ENCODE data around the gene HMGB4. TPM values are rescaled to one million over a fixed set of nuclear protein-coding genes. Genes with fewer than 3 reads are reported as not detected.
A peak's percentile ranks its signal among the peaks of the same experiment; 100 is the strongest.

Gene HMGB4
- total RNA-seq, 1 donor from 2014 or later: not detected

GRCh38 chr1:33823830-33824229, 40.0 kb upstream of the HMGB4 start:
- H3K4me1 ChIP-seq: no peaks in the 10 kb centered on the region
- H3K36me3 ChIP-seq: no peaks in the 10 kb centered on the region
- H3K27me3 ChIP-seq: no peaks in the 10 kb centered on the region
- H3K4me3 ChIP-seq: no peak overlapping the region
- H3K9me3 ChIP-seq: no peaks in the 10 kb centered on the region
- H3K27ac ChIP-seq: no peak overlapping the region
- intact Hi-C loops (cut with DNase I): no loop called here
- TF ChIP-seq, protein P1, sequence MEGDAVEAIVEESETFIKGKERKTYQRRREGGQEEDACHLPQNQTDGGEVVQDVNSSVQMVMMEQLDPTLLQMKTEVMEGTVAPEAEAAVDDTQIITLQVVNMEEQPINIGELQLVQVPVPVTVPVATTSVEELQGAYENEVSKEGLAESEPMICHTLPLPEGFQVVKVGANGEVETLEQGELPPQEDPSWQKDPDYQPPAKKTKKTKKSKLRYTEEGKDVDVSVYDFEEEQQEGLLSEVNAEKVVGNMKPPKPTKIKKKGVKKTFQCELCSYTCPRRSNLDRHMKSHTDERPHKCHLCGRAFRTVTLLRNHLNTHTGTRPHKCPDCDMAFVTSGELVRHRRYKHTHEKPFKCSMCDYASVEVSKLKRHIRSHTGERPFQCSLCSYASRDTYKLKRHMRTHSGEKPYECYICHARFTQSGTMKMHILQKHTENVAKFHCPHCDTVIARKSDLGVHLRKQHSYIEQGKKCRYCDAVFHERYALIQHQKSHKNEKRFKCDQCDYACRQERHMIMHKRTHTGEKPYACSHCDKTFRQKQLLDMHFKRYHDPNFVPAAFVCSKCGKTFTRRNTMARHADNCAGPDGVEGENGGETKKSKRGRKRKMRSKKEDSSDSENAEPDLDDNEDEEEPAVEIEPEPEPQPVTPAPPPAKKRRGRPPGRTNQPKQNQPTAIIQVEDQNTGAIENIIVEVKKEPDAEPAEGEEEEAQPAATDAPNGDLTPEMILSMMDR (IDR thresholded peaks at IDR 0.05): no peak
- TF ChIP-seq POLR2AphosphoS5 (IDR thresholded peaks at IDR 0.05; ENCODE audit: insufficient read depth in 1 of 2, low read depth in 1 of 2) (no peak), POLR2A (IDR thresholded peaks at IDR 0.05) (no peak)
- peak in 1 of 2 donors; percentile 18 for DNase-seq (ENCODE audit: extremely low spot score in 2 of 2)

DNA sequence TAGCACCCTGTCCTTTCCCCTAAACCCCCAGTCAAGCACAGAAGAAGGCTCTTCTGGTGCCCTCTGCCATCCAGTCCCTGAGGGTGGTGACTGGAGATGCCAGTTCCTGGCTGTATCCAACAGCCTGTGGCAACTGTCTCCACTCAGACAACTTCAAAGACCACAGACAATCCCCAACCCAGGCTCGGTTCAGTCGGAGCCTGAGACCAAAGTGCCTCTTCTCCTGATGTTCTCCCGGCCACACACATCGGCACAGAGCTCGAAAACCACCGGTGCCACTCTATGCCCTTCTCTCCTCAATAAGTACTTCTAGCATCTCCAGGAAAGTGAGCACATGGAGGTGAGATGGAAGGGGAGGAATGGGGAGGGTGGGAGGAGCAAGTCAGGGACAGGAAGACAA, 39.6 kb upstream of the HMGB4 start:
- Histone ChIP-seq H3K9me3 (no peaks in the 10 kb centered on the region), H3K4me1 (no peaks in the 10 kb centered on the region), H3K36me3 (no peaks in the 10 kb centered on the region), H3K4me3 (no peak overlapping the region), H3K27ac (no peak overlapping the region), H3K27me3 (no peaks in the 10 kb centered on the region)
- intact Hi-C loops (cut with DNase I): no loop called here
- TF ChIP-seq POLR2A (IDR thresholded peaks at IDR 0.05): no peak
- TF ChIP-seq, protein P1 (IDR thresholded peaks at IDR 0.05): no peak
- peak; percentile 62 to 70 for DNase-seq (ENCODE audit: extremely low spot score in 2 of 2)

DNA sequence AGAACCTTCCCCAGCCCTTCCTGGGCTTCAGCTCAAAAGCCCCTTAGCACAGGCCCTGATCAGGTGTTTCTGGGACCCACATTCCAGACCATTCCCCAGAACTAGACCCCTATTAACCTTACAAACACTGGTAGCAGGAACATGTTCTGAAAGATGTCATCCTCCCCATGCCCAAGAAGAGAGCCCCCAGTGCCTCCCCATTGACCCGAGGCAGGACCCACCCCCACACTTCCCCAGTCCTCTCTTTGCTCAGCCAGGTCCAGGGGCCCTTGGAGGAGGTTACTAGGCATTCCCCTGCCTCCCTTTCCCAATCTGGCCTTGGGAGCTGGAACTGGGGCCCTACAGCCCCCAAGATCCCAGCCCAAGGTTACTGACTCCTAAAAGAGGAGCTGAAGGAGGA, 38.9 kb upstream of the HMGB4 start:
- no peaks in the 10 kb centered on the region for H3K36me3 ChIP-seq
- no peaks in the 10 kb centered on the region for H3K27me3 ChIP-seq
- no peaks in the 10 kb centered on the region for H3K9me3 ChIP-seq

GRCh38 chr1:33825506-33825905, 38.4 kb upstream of the HMGB4 start:
- TF ChIP-seq, protein P1 (IDR thresholded peaks at IDR 0.05): no peak
- no peak for TF ChIP-seq POLR2AphosphoS5 (IDR thresholded peaks at IDR 0.05; ENCODE audit: insufficient read depth in 1 of 2, low read depth in 1 of 2)
- intact Hi-C loops (cut with DNase I): loop anchor here (5.0 kb wide), 1 partner anchor 918 kb away; no protein-coding TSS in a partner anchor
- H3K27ac ChIP-seq: no peak overlapping the region
- H3K9me3 ChIP-seq: no peaks in the 10 kb centered on the region
- no peaks in the 10 kb centered on the region for H3K36me3 ChIP-seq
- no peaks in the 10 kb centered on the region for H3K4me1 ChIP-seq
- DNase-seq (ENCODE audit: extremely low spot score in 2 of 2): peak; percentile 56 to 87
- no peak overlapping the region for H3K4me3 ChIP-seq
- no peaks in the 10 kb centered on the region for H3K27me3 ChIP-seq

More for the DNA sequence above, 38.9 kb upstream of the HMGB4 start:
- H3K4me3 ChIP-seq: no peak overlapping the region
- intact Hi-C loops (cut with DNase I): loop anchor here (5.0 kb wide), 1 partner anchor 918 kb away; no protein-coding TSS in a partner anchor
- no peak overlapping the region for H3K27ac ChIP-seq
- TF ChIP-seq POLR2AphosphoS5 (IDR thresholded peaks at IDR 0.05; ENCODE audit: insufficient read depth in 1 of 2, low read depth in 1 of 2) (no peak), POLR2A (IDR thresholded peaks at IDR 0.05) (no peak)
- TF ChIP-seq, protein P1 (IDR thresholded peaks at IDR 0.05): no peak
- no peaks in the 10 kb centered on the region for H3K4me1 ChIP-seq
- peak; percentile 18 to 92 for DNase-seq (ENCODE audit: extremely low spot score in 2 of 2)

DNA sequence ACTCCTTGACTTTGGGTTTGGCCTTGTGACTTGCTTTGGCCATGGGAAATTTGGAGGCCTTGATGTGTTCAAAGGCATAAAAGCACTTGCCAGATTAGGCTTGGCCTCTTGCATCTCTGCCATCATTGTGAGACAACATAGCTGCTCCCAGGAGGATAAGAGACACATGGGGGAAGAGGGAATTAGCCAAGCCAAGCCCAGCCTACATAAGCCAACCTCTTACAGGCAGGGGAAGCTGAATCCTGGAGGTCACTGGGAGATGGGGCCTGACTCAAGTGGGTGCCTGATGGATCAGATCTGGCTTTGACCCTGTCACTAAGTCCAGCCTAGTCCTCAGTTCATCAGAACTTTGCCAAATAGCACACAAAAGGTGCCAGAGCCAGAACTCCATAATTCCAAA, 37.6 kb upstream of the HMGB4 start:
- Histone ChIP-seq H3K27ac (no peak overlapping the region), H3K36me3 (no peaks in the 10 kb centered on the region), H3K4me1 (no peaks in the 10 kb centered on the region), H3K4me3 (no peak overlapping the region), H3K27me3 (no peaks in the 10 kb centered on the region), H3K9me3 (no peaks in the 10 kb centered on the region)
- intact Hi-C loops (cut with DNase I): loop anchor here (5.0 kb wide), 1 partner anchor 919 kb away; no protein-coding TSS in a partner anchor
- peak; percentile 28 to 54 for DNase-seq (ENCODE audit: extremely low spot score in 2 of 2)
- TF ChIP-seq, protein P1 (IDR thresholded peaks at IDR 0.05): no peak
- TF ChIP-seq POLR2AphosphoS5 (IDR thresholded peaks at IDR 0.05; ENCODE audit: insufficient read depth in 1 of 2, low read depth in 1 of 2) (no peak), POLR2A (IDR thresholded peaks at IDR 0.05) (no peak)

Measured in vagina (tissue), 2 donors.